GOT3 (cell line): ENCODE measurements around the gene TAP2.

Experiments used
- DNase-seq: peaks from one replicate; lab custom pipeline; 2025; ENCODE audit warnings: mixed read lengths; lab: John Stamatoyannopoulos, UW

TAP2 gene

DNA sequence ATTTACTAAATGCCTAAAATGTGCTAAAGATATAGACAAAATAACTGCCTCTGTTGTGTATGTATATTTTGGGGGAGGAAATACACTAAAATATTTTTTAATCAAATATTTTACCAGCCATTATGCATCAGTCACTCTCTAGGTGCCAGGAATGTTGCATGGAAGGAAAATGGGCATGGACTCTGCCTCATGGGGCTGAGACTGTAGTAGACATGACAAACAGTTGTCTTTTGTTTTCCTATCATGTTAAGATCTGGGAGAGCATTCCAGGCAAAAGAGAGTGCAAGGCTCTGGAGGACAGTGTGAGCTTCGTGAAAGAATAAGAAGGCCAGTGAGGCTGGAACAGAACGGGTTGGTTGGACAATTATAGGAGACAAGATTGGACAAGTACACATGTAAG is 48.2 kb downstream of the TAP2 start:
- DNase-seq: no peak
